D341Med (cell line): ENCODE results near the gene ATG5.
"Not testable (repeated sequence)": the region's sequence is repeated elsewhere in the genome, so short reads cannot be mapped to it uniquely, and the experiment has no call there.

Experiments used
- DNase-seq: peaks from one replicate; pipeline ENCODE4 v3.0.0; 2012; ENCODE audit warnings: low spot score

The ATG5 gene

GRCh38 chr6:106256201-106256968, 69.2 kb downstream of the ATG5 start:
- no peak for DNase-seq

DNA sequence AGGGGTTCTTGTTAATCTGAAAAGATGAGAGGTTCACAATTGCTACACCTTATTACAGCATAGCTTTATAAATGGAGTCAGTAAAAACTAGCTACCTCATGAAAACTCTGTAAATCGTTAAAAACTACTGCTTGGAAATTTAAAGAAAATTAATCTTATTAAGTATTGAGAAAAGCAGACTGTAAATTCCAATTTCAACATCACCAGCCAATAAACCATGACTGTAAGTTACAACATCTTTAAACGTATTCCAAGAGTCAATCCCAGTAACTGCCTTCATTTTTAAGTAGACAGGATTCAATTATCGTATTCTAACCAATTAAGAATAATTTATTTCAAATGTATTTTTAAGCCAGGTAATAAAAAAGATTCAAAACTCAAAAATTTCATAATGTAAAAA, 70.3 kb downstream of the ATG5 start:
- DNase-seq: no peak

DNA sequence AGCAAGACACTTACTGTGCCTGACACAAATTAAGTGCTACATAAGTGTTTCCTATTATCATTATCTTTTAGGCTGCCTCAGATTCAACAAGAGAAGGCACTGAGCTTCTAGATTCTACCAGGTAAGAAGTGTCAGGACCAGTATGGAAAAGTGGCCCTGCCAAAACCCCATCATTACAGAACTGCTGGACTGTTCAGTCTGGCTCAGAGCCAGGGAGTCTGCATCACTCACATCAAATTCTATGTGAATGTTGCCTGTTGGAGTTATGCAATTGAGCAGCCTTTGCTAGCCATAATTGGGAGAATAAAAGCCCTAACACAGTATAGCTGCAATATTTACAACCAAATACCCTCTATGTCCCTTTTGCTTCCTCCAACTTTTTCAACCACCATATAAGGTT, 70.9 kb downstream of the ATG5 start:
- DNase-seq: no peak

- no peak for DNase-seq
These were observed 71.8 kb downstream of the ATG5 start for GRCh38 chr6:106253731-106254130.

GRCh38 chr6:106253172-106253571, 72.4 kb downstream of the ATG5 start:
- DNase-seq: no peak

GRCh38 chr6:106252687-106253086, 72.9 kb downstream of the ATG5 start:
- DNase-seq: no peak

GRCh38 chr6:106251531-106252255, 73.9 kb downstream of the ATG5 start:
- not testable (repeated sequence) for DNase-seq

- DNase-seq: no peak
These were observed 74.6 kb downstream of the ATG5 start for GRCh38 chr6:106250953-106251352.

DNA sequence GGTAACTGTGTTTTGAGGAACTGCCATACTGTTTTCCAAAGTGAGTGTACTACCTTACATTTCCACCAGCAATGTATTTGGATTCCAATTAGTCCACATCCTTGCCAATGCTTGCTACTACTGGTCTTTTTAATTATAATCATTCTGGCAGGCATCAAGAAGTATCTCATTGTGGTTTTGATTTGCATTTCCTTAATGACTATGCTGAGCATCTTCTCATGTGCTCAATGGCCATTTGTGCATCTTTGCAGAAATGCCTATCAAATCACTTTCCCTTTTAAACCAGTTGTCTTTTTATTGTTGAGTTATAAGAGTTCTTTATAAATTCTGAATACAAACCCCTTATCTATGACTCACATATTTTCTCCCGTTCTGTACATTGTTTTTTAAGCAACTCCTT, 75.9 kb downstream of the ATG5 start:
- DNase-seq: no peak

- no peak for DNase-seq
These were observed 77.8 kb downstream of the ATG5 start for GRCh38 chr6:106247733-106248132.

DNA sequence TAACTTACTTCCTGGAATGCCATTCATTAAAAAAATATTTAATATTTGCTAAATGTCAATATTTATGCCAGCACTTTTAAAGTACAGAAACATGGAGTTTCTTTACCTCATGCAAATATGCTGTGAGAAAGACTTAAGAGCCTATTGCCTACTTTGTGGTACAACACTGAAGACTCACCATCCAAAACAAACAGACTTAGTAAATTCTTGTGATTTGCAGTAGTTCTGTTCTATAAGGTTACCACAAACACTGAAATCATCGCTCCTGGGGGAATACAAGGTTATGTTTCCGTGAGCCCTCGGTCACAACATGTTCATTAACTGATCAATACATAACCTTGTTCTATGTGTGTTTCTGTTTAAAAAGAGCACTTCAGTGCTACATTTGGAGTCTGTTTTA, 78.3 kb downstream of the ATG5 start:
- no peak for DNase-seq

- DNase-seq: no peak
These were observed 80.6 kb downstream of the ATG5 start for GRCh38 chr6:106244931-106245330.

DNA sequence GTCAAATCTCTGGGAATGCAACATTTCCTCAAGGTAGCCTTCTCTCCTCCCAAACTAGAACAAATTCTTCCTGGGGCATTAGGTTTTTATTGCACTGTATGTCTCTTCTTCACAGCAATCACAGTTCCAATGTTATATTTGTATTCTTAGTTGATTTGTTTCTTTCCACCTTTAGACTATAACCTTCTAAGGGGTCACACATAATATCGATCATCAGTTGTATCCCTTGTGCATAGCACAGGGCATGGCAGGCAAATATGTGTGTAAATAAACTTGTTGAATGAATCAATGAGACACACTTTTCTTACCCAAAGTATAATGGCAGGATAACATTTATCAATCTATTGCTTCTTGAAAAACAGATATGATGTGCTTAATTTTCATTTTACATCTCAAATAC, 81.0 kb downstream of the ATG5 start:
- no peak for DNase-seq

DNA sequence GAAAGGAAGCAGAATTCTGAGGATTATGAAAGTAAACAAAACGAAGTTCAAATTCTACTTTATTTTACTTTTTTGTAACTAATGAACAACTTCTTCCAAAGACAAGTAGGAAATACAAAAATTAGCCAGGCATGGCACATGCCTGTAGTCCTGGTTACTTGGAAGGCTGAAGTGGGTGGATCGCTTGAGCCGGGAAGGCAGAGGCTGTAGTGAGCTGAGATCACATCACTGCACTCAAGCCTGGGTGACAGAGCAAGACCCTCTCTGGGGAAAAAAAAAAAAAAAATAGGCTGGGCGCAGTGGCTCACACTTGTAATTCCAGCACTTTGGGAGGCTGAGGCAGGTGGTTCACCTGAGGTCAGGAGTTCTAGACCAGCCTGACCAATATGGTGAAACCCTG, 82.3 kb downstream of the ATG5 start:
- no peak for DNase-seq

DNA sequence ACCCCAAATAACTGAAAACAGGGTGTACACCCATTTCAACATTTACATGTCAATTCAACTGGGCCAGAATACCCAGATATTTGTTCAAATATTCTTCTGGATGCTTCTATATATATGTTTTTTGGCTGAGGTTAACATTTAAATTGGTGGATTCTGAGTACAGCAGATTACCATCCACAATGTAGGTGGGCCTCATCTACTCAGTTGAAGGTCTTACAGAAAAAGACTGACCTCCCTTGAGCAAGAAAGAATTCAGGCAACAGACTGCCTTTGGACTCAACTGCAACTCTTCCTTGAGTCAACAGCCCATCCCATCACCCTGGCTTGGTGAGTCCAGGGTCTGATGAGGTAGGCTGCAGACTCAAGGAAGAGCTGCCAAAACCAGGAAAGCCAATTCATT, 84.1 kb downstream of the ATG5 start:
- DNase-seq: no peak

DNA sequence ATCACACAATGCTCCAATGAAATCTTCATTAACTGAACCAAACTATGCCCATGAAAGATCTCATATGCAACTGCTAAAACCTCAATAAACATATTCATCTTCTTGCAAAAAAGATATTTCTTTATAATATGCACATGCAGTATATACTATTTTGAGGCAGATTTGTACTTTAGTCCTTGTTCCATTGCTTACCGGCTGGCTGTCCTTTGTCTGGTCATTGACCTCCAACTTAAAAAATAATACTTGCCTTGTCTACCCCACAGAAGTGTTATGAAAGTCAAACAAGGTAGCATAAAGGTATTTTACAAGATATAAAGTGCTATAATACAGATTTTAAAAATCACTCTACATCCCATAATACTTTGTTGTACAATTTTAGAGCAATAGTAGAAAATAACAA, 88.3 kb downstream of the ATG5 start:
- DNase-seq: no peak

- not testable (repeated sequence) for DNase-seq
These were observed 95.6 kb downstream of the ATG5 start for GRCh38 chr6:106229876-106230445.

DNA sequence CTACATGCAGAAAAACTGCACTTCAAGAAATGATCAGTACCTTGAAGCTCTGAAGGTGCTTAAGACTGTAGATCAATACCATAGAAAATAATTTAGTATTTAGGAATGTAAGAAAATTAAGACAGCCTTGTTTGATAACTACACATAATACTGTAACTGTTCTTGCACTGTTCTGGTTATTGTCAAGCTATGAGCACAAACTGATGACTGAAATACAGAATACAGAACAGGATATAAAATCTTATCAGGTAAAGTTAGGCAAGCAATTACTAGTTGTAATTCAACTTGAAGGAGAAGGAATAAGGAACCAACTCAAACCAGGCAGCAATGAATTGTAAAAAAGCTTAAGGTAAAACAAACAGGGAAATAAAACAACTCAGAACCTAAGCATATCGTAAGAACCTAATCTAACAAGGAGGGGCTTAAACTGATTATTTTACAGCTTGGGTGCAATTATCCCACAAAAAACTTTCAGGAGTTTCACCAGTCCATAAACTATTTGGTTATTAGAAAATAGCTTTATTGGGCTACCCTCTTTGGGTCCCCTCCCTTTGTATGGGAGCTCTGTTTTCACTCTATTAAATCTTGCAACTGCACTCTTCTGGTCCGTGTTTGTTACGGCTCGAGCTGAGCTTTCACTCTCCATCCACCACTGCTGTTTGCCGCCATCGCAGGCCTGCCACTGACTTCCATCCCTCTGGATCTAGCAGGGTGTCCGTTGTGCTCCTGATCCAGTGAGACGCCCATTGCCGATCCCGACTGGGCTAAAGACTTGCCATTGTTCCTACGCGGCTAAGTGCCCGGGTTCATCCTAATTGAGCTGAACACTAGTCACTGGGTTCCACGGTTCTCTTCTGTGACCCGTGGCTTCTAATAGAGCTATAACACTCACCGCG, 97.7 kb downstream of the ATG5 start:
- DNase-seq: no peak

DNA sequence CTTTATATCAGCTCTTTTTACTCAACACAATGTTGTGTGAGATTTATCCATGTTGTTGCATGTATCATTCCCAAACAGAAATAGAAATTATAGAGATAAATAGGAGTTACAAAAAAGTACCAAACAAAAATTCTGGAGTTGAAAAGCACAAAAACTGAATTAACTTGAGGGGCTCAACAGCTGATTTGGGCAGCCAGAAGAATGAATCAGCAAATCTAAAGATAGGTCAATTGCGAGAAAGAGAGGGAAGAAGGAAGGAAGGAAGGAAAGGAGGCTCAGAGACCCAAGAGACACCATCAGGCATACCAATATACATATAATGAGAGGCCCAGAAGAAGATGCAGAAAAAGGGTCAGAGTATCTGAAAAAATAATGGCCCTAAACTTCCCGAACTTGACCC, 98.9 kb downstream of the ATG5 start:
- no peak for DNase-seq

DNA sequence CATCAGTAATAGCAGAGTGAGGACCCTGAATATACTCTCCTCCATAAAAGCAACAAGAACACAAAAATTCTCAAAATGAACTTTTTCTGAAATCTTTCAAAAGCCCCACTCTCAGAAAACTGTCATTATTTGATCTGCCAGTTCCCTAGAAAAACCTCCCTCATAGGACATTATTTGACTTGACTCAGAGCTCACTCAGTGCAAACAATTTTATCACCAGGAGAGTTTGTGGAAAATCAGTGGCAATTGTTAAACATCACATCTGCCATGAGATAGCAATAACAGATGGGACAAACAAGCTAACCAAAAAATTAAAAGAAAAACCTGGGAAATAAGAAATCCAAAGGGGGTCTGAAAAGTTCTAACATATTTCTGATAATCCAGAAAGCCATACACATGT, 100.0 kb downstream of the ATG5 start:
- no peak for DNase-seq

DNA sequence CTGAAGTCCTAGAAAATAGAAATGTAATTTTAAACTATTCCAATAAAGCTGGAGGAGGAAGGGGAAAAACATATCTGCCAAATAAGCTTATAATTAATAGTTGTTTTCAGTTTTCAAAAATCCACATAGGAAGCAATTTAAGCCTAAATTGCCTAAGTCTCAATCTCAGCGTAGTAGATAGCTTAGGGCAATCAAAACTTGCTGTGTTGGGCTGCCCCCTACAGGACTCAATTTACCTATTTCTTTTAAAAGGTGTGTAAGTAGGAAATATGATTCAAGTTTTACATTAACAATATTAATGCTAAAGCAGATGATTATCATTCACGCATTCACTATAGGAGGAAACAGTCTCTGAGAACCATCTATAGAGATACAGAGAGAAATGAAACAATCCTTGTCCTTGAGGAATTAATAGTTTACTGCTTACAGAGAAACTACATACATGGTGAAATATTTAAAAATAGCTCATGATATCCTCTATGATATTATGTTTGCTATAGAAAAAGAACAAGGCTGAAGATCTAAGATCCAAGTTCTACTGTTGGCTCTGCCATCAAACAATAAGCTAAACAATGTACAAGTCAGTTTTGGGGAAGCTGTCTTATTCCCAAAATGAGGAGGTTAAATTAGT, 102.1 kb downstream of the ATG5 start:
- DNase-seq: peak; percentile 39

DNA sequence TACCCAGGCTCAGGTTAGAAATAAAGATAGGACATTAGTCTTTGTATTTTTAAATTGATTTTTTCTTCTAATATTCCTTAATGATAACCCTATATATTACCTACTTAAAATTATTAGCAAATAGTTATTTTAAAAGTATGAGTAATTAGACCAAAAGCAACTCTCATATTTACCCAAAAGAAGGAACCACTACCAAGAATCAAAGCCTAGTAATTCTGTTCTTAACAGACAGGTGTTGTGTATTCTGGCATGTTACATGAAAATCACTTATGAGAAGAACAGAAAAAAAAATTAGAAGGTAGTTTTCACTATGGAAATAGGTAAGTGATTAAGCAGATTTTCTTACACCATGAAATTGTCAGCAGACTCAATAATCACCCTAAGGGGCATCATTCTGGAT, 105.1 kb downstream of the ATG5 start:
- DNase-seq: no peak
